Measurements from ENCODE around the gene SH3PXD2B.

SH3PXD2B gene

GRCh38 chr5:172492097-172492840, 37.9 kb upstream of the SH3PXD2B start:
- TF ChIP-seq CTCF (IDR thresholded peaks at IDR 0.05; ENCODE audit: insufficient read depth, low read depth, low read length, missing control alignments), result no peak
- no peak overlapping the region for H3K4me3 ChIP-seq (ENCODE audit: low read length)
- no peak for DNase-seq (ENCODE audit: low read depth)

DNA sequence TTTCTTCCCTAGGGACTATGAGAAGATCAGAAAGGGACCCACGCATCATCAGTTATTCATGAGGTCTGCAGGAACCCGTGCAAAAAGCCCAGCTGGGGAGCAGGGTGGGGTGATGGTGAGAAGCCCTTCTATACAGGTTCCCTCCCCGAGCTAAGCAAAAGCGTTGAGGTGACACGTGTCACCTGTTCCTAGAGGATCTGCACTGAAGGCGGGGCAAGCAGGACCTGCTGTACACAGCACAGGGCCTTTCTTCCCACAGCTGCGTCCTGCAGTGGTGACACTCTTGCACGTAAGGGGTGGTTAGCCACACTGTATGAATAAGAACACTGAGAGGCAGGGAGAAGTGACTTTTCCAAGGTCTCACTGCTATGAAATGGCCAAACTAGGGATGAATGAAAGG, 37.2 kb upstream of the SH3PXD2B start:
- no peak for TF ChIP-seq CTCF (IDR thresholded peaks at IDR 0.05; ENCODE audit: insufficient read depth, low read depth, low read length, missing control alignments)
- no peak for DNase-seq (ENCODE audit: low read depth)
- no peak overlapping the region for H3K4me3 ChIP-seq (ENCODE audit: low read length)

DNA sequence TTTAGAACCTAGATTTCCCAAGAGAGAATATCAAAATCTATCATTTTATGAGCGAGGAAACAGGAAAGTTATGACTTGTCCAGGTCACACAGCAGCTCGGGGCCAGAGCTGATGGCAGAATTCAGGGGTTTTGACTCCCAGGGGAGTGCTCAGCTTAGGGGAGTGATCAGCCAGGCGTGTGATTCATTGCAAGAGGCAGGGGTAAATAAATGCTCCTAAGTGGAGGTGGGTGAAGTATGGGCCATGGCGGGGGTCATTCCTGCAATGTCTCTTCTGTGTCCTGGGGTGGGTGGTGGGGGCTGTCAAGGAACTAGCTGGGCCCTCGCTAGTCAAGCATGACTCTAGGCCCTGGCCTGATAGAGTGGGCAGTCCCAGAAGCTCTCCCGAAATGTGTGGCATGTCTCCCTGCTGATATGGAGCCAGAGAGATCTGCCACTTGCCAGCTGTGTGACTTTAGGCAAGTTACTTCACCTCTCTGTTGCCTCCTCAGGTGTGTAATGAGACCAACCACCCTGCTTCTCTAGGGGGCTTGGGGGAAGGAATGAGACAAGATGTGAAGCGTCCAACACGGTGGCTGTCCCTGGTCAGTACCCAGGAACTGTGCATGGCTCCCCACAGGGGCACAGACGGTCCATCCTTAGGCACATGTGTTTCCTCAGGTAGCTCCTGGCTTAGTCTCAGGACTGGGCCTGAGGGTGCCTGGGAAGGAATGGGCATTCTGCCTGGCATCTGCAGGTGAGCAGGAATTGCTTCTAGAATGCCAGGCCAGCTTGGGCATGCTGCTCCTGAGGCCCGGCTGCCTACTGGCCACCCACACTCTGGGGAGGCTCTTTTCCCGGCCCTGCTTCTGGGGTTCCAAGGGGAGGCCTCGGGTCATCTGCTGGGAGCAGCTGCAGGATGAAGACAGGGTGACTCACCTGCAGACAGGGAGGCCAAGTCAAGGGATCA, 36.5 kb upstream of the SH3PXD2B start:
- TF ChIP-seq CTCF (IDR thresholded peaks at IDR 0.05; ENCODE audit: insufficient read depth, low read depth, low read length, missing control alignments), result no peak
- DNase-seq (ENCODE audit: low read depth), result peak; percentile 6
- no peak overlapping the region for H3K4me3 ChIP-seq (ENCODE audit: low read length)

DNA sequence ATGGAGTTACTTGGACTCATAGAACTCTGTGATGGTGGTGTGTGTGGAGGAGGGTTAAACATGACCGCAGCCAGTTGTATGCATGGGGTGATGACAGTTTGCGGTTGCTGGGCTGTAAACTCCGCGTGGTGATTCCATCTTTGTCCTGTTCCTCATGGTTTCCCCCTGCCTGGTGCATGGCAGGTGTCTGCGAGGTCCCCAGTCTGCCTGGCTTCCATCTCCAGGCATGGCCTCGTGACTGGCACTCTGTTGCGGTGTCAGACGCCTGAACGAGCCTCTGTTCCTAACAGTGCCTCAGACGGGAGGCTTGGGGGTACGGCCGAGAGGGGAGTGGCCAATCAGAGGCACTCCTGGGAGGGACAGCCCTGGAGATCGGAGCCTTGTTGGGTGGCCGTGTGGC, 33.9 kb upstream of the SH3PXD2B start:
- no peak overlapping the region for H3K4me3 ChIP-seq (ENCODE audit: low read length)
- TF ChIP-seq CTCF (IDR thresholded peaks at IDR 0.05; ENCODE audit: insufficient read depth, low read depth, low read length, missing control alignments), result no peak
- no peak for DNase-seq (ENCODE audit: low read depth)

- no peak for TF ChIP-seq CTCF (IDR thresholded peaks at IDR 0.05; ENCODE audit: insufficient read depth, low read depth, low read length, missing control alignments)
- no peak for DNase-seq (ENCODE audit: low read depth)
Measured at GRCh38 chr5:172487671-172488070, 33.3 kb upstream of the SH3PXD2B start.

DNA sequence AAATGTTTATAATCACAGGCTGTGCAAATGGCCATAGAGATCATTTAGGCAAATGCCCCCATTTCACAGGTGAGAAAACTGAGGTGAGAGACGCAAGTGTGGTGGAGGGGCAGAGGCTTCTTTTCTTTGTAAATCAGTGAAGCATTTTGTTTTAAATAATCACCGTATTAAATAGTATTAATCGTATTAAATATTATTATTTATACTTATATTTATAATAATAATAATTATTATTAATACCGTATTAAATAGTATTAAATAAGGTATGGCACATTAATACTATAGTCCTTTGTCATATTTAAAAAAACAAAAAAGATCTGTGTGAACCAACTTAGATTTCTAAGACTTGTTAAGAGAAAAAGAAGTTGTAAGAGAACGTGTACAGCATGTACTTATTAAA, 32.6 kb upstream of the SH3PXD2B start:
- H3K4me3 ChIP-seq (ENCODE audit: low read length), result no peak overlapping the region
- no peak for TF ChIP-seq CTCF (IDR thresholded peaks at IDR 0.05; ENCODE audit: insufficient read depth, low read depth, low read length, missing control alignments)
- no peak for DNase-seq (ENCODE audit: low read depth)

More at GRCh38 chr5:172487671-172488070, 33.3 kb upstream of the SH3PXD2B start:
- no peak overlapping the region for H3K4me3 ChIP-seq (ENCODE audit: low read length)
